Measurements from ENCODE around the gene DNHD1.

DNA sequence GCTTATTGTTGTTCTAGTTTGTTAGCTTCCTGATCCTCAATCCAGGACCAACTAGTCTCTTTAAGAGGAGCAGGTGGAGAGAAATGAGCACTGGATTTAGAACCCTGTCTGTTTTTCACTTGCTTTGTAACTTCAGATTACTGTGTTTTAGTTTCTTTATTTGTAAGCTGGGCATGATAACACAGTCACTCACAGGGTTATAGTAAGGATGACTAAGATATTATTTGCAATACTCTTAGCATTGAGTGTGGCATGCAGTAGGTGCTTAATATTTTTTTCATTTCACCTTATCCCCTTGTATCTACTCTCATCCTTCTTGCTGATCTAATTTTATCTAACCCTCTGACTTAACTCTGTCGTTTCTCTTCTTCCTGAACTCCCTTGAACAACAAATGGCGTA is 33.8 kb downstream of the DNHD1 start:
- TF ChIP-seq, protein P1, sequence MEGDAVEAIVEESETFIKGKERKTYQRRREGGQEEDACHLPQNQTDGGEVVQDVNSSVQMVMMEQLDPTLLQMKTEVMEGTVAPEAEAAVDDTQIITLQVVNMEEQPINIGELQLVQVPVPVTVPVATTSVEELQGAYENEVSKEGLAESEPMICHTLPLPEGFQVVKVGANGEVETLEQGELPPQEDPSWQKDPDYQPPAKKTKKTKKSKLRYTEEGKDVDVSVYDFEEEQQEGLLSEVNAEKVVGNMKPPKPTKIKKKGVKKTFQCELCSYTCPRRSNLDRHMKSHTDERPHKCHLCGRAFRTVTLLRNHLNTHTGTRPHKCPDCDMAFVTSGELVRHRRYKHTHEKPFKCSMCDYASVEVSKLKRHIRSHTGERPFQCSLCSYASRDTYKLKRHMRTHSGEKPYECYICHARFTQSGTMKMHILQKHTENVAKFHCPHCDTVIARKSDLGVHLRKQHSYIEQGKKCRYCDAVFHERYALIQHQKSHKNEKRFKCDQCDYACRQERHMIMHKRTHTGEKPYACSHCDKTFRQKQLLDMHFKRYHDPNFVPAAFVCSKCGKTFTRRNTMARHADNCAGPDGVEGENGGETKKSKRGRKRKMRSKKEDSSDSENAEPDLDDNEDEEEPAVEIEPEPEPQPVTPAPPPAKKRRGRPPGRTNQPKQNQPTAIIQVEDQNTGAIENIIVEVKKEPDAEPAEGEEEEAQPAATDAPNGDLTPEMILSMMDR (IDR thresholded peaks at IDR 0.05): no peak
- TF ChIP-seq POLR2A (IDR thresholded peaks at IDR 0.05): no peak
